ENCODE data around the gene PLBD1. TPM values are rescaled to one million over a fixed set of nuclear protein-coding genes. Genes with fewer than 3 reads are reported as not detected.

The PLBD1 gene
- polyA plus RNA-seq, 2 of the 4 experiments (the other 2 are of a cell fraction): 4.9 to 10.3 TPM

DNA sequence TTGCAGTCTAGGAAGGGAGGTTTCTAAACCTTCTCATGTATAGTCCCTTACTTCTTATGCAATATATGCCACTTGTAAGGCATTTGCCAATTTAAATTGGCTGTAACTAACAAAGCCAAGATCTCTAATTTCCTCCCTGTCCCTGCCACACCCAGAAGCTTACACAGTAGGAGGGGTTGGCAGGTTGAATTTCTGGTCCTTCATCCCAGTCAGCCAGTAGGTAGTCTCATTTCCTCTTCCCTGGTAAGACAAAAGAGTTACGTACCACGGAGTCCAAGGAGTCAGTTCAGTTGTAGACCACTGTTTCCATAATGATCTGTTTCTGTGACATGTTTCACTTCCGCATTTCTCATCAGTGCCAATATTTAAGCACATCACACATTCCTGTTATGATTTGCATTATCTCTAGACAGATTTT is 47.0 kb upstream of the PLBD1 start:
- ATAC-seq: no peak
- TF ChIP-seq FOSL2 (IDR thresholded peaks at IDR 0.05) (no peak), FOSL2 (CRISPR knock-in tag; IDR thresholded peaks at IDR 0.05) (no peak), NFE2L2 (conservative IDR thresholded peaks at IDR 0.05; ENCODE audit: low read length) (no peak), HOXB13 (CRISPR knock-in tag; IDR thresholded peaks at IDR 0.05; ENCODE audit: low read depth) (no peak), NR3C1 (IDR thresholded peaks at IDR 0.05) (no peak), RNF2 (IDR thresholded peaks at IDR 0.05; ENCODE audit: borderline replicate concordance, low read depth) (no peak), CEBPB (IDR thresholded peaks at IDR 0.05) (no peak), MAZ (IDR thresholded peaks at IDR 0.05; ENCODE audit: borderline replicate concordance, low read depth, low read length) (no peak), KDM5A (IDR thresholded peaks at IDR 0.05) (no peak), RFX5 (IDR thresholded peaks at IDR 0.05) (no peak), FOXS1 (CRISPR knock-in tag; IDR thresholded peaks at IDR 0.05) (no peak), HEYL (CRISPR knock-in tag; IDR thresholded peaks at IDR 0.05) (no peak), BHLHE40 (IDR thresholded peaks at IDR 0.05; ENCODE audit: low read depth, low read length) (no peak), SREBF2 (IDR thresholded peaks at IDR 0.05) (no peak)
- TF ChIP-seq, protein P1, sequence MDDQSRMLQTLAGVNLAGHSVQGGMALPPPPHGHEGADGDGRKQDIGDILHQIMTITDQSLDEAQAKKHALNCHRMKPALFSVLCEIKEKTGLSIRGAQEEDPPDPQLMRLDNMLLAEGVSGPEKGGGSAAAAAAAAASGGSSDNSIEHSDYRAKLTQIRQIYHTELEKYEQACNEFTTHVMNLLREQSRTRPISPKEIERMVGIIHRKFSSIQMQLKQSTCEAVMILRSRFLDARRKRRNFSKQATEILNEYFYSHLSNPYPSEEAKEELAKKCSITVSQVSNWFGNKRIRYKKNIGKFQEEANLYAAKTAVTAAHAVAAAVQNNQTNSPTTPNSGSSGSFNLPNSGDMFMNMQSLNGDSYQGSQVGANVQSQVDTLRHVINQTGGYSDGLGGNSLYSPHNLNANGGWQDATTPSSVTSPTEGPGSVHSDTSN (IDR thresholded peaks at IDR 0.05): no peak
- TF ChIP-seq, protein P2, sequence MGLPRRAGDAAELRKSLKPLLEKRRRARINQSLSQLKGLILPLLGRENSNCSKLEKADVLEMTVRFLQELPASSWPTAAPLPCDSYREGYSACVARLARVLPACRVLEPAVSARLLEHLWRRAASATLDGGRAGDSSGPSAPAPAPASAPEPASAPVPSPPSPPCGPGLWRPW (IDR thresholded peaks at IDR 0.05): no peak
- Histone ChIP-seq H3K4me1 (no peaks in the 10 kb centered on the region), H3K4me2 (no peak overlapping the region), H3K27ac (no peak overlapping the region), H3K9me3 (no peaks in the 10 kb centered on the region), H3K4me3 (no peak overlapping the region)
- ChIA-PET CTCF (no interaction called here), POLR2A (no interaction called here)
- 63% methylated on average over 3 of the region's 3 CpGs for WGBS (ENCODE audit: missing lambda C conversion rate)
- no peak for FAIRE-seq
- DNase-seq (ENCODE audit: low read depth in 1 of 2, low spot score in 1 of 2): no peak

DNA sequence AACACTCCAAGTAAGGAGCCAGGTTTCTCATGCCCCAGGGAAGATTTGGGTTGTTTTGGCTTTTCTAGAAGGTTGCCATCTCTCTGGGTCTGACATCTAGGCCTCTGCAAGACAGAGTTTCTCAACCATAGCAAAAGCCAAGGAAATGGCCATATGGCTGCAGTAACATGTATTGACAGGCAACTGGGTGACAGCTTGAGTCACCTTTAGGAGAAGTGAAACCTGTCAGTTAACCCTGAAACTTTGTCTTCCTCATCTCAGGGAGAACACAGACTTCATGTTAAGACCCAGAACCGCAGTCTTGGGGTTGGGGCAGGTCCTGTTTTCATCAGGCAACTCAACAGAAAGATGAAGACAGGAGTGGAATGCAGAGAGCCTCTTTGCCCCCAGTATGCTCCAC is 46.0 kb upstream of the PLBD1 start:
- ChIA-PET CTCF (interaction anchor here (1.4 kb wide), 1 partner anchor 376 kb away, joined by 4 read pairs; no protein-coding TSS in a partner anchor), POLR2A (no interaction called here)
- no peak for FAIRE-seq
- no peak overlapping the region for H3K27ac ChIP-seq
- no peak for ATAC-seq
- H3K4me3 ChIP-seq: no peak overlapping the region
- TF ChIP-seq, protein P3, sequence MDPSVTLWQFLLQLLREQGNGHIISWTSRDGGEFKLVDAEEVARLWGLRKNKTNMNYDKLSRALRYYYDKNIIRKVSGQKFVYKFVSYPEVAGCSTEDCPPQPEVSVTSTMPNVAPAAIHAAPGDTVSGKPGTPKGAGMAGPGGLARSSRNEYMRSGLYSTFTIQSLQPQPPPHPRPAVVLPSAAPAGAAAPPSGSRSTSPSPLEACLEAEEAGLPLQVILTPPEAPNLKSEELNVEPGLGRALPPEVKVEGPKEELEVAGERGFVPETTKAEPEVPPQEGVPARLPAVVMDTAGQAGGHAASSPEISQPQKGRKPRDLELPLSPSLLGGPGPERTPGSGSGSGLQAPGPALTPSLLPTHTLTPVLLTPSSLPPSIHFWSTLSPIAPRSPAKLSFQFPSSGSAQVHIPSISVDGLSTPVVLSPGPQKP (IDR thresholded peaks at IDR 0.05; ENCODE audit: low read depth, low read length): no peak
- TF ChIP-seq ZC3H11A (IDR thresholded peaks at IDR 0.05): no peak
- no peak for TF ChIP-seq HEYL (CRISPR knock-in tag; IDR thresholded peaks at IDR 0.05)
- no peak for TF ChIP-seq POLR2AphosphoS2 (conservative IDR thresholded peaks at IDR 0.05; ENCODE audit: low read length)
- TF ChIP-seq ZSCAN20 (CRISPR knock-in tag; IDR thresholded peaks at IDR 0.05): no peak
- TF ChIP-seq NPAS2 (CRISPR knock-in tag; IDR thresholded peaks at IDR 0.05; ENCODE audit: borderline replicate concordance): no peak
- TF ChIP-seq, protein P4, sequence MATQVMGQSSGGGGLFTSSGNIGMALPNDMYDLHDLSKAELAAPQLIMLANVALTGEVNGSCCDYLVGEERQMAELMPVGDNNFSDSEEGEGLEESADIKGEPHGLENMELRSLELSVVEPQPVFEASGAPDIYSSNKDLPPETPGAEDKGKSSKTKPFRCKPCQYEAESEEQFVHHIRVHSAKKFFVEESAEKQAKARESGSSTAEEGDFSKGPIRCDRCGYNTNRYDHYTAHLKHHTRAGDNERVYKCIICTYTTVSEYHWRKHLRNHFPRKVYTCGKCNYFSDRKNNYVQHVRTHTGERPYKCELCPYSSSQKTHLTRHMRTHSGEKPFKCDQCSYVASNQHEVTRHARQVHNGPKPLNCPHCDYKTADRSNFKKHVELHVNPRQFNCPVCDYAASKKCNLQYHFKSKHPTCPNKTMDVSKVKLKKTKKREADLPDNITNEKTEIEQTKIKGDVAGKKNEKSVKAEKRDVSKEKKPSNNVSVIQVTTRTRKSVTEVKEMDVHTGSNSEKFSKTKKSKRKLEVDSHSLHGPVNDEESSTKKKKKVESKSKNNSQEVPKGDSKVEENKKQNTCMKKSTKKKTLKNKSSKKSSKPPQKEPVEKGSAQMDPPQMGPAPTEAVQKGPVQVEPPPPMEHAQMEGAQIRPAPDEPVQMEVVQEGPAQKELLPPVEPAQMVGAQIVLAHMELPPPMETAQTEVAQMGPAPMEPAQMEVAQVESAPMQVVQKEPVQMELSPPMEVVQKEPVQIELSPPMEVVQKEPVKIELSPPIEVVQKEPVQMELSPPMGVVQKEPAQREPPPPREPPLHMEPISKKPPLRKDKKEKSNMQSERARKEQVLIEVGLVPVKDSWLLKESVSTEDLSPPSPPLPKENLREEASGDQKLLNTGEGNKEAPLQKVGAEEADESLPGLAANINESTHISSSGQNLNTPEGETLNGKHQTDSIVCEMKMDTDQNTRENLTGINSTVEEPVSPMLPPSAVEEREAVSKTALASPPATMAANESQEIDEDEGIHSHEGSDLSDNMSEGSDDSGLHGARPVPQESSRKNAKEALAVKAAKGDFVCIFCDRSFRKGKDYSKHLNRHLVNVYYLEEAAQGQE (IDR thresholded peaks at IDR 0.05): no peak
- TF ChIP-seq, protein P2 (IDR thresholded peaks at IDR 0.05): no peak
- TF ChIP-seq KDM1A (IDR thresholded peaks at IDR 0.05; ENCODE audit: low read depth): no peak
- no peak for TF ChIP-seq CBX8 (IDR thresholded peaks at IDR 0.05)
- TF ChIP-seq CHD4 (IDR thresholded peaks at IDR 0.05; ENCODE audit: borderline replicate concordance): no peak
- TF ChIP-seq, protein P5, sequence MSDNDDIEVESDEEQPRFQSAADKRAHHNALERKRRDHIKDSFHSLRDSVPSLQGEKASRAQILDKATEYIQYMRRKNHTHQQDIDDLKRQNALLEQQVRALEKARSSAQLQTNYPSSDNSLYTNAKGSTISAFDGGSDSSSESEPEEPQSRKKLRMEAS (IDR thresholded peaks at IDR 0.05): no peak
- no peak for TF ChIP-seq ZNF302 (CRISPR knock-in tag; IDR thresholded peaks at IDR 0.05)
- no peak for TF ChIP-seq ESRRA (IDR thresholded peaks at IDR 0.05; ENCODE audit: borderline replicate concordance, low read length)
- TF ChIP-seq, protein P6, sequence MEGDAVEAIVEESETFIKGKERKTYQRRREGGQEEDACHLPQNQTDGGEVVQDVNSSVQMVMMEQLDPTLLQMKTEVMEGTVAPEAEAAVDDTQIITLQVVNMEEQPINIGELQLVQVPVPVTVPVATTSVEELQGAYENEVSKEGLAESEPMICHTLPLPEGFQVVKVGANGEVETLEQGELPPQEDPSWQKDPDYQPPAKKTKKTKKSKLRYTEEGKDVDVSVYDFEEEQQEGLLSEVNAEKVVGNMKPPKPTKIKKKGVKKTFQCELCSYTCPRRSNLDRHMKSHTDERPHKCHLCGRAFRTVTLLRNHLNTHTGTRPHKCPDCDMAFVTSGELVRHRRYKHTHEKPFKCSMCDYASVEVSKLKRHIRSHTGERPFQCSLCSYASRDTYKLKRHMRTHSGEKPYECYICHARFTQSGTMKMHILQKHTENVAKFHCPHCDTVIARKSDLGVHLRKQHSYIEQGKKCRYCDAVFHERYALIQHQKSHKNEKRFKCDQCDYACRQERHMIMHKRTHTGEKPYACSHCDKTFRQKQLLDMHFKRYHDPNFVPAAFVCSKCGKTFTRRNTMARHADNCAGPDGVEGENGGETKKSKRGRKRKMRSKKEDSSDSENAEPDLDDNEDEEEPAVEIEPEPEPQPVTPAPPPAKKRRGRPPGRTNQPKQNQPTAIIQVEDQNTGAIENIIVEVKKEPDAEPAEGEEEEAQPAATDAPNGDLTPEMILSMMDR (IDR thresholded peaks at IDR 0.05): no peak
- no peak overlapping the region for H3K4me2 ChIP-seq
- 4% methylated on average over 1 of the region's 1 CpG for WGBS (ENCODE audit: missing lambda C conversion rate)
- DNase-seq (ENCODE audit: low read depth in 1 of 2, low spot score in 1 of 2): no peak
- no peaks in the 10 kb centered on the region for H3K4me1 ChIP-seq
- no peaks in the 10 kb centered on the region for H3K9me3 ChIP-seq

Data from A549 (cell line).